HG03175 (cell line): Measurements from ENCODE around the gene HSPA14.
A peak's percentile ranks its signal among the peaks of the same experiment; 100 is the strongest.
"Not testable (repeated sequence)": the region's sequence is repeated elsewhere in the genome, so short reads cannot be mapped to it uniquely, and the experiment has no call there.

Source experiments
- ATAC-seq: cut with Tn5 transposase; IDR thresholded peaks from one replicate; pipeline ENCODE4 v1.9.1; 2021; ENCODE audit warnings: mild to moderate bottlenecking, moderate library complexity; ENCODE audit not compliant: unreplicated experiment

The HSPA14 gene

GRCh38 chr10:14879124-14879927 lies 41.2 kb downstream of the HSPA14 start:
- peak; percentile 26 for ATAC-seq

- ATAC-seq = no peak
These were observed 41.8 kb downstream of the HSPA14 start for GRCh38 chr10:14879928-14880193.

GRCh38 chr10:14880229-14880628 lies 42.1 kb downstream of the HSPA14 start:
- no peak for ATAC-seq

GRCh38 chr10:14884082-14884481 lies 46.0 kb downstream of the HSPA14 start:
- no peak for ATAC-seq

- ATAC-seq = no peak
These were observed 51.2 kb downstream of the HSPA14 start for GRCh38 chr10:14889318-14889717.

DNA sequence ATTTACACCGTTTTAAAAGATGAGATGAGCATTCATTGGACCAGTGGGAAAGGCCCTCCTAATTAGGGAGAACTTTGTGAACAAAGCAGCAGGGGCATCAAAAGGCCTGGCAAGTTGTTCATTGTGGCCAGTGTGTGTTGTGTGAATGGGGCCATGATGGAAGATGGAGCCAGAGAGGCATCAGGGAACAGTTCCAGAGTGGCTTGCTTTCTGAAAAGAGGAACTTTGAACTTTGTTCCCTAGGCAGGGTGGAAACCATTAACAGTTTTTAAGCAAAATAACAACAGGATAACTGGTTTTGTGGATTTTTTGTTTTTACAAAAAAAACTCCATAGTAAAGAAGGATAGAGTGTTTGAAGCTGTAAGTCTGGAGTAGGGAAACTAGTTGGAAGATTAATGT lies 53.0 kb downstream of the HSPA14 start:
- no peak for ATAC-seq

GRCh38 chr10:14904316-14904732 lies 66.2 kb downstream of the HSPA14 start:
- peak; percentile 66 for ATAC-seq

DNA sequence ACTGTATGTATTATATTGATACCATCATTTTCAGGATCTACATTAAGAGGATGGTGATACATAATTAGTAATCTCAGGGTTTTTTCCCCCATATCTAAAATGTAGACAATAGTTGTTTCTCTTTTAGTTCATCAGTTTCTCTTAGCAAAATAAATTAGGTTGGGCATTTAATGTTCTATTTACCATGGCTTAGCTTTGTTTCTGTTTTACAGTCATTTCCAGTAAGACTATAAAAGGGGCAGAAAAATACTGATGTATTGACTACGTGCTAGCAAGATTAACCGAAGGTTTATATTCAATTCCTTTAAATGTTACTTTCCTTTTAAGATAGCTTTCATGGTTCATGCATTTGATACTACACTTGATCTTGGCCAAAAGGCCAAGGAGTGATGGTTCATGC lies 66.8 kb downstream of the HSPA14 start:
- no peak for ATAC-seq

DNA sequence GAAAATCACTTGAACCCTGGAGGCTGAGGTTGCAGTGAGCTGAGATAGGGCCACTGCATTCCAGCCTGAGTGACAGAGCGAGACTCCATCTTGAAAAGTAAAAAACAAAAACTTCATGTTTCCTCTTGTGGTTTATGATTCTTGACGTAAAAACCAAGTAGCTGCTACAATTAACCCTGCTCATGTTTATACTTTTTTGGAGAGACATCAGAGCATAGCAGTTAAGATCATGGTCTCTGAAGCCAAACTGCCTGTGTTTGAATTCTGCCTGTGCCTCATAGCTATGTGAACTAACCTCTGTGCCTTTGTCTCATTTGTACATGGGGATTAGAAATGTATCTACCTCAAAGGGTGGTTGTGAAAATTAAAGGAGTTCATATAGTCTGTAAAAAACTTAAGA lies 67.8 kb downstream of the HSPA14 start:
- ATAC-seq = no peak

- no peak for ATAC-seq
These were observed 68.7 kb downstream of the HSPA14 start for GRCh38 chr10:14906765-14907164.

- ATAC-seq = not testable (repeated sequence)
These were observed 69.5 kb downstream of the HSPA14 start for GRCh38 chr10:14907591-14907990.

DNA sequence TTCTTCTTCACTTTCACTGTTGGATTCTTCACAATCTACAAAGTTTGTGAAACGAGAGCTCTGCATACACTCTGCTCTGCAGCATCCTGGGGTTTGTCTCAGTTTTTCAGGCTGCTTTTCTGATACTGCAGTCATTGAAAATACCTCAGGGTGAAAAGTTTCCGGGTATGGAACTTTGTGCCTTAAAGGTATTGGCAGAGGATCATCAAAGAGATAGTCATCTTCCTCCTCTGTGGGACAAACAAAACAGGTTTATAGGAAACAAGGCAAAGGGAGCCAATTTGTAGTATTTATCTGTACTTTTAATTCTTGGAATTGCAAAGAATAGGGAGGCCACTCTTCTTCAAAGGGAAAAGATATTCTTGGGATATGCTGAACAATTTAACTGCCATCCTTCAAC lies 71.0 kb downstream of the HSPA14 start:
- no peak for ATAC-seq

DNA sequence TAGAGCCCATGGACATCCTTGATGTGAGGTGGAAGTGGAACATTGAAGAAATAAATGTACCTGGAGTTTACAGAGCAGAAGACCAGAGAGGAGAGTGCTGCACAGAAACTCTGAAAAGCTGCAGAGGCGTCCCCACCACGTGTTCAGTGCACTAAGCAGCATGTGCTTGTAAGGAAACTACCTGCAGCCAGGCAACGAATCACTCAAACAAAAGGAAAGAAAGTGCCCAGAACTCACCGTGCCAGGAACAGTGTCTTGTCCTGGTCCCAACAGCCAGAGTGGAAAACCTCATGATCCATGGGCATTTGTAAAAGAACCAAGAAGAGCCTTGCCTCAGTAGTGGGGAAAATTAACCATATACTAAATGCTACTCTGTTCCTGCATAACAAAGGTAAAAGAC lies 72.8 kb downstream of the HSPA14 start:
- ATAC-seq = no peak

GRCh38 chr10:14911801-14912200 lies 73.7 kb downstream of the HSPA14 start:
- no peak for ATAC-seq

GRCh38 chr10:14916600-14916999 lies 78.5 kb downstream of the HSPA14 start:
- ATAC-seq = no peak

DNA sequence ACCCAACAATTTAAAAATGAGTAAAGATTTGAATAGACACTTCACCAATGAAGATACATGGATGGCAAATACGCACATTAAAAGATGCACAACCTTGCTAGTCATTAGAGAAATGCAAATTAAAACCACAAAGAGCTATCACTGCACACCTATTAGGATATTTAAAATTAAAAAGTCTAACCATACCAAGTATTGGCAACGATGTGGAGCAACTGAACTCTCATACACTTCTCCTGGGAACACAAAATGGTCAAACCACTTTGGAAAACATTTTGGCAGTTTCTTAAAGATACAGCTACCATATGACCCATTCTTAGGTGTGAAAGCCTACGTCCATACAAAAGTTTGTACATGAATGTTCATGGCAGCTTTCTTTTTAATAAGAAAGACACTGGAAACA lies 79.7 kb downstream of the HSPA14 start:
- no peak for ATAC-seq

GRCh38 chr10:14918964-14919363 lies 80.9 kb downstream of the HSPA14 start:
- ATAC-seq = no peak
